ENCODE measurements around the gene ABHD10.

The ABHD10 gene

GRCh38 chr3:111980716-111981456 is 2.1 kb downstream of the ABHD10 start:
- Histone ChIP-seq H3K9me3 (no peaks in the 10 kb centered on the region), H3K4me1 (ENCODE audit: control insufficient read depth in 1 of 2, insufficient read depth in 1 of 2, low read depth in 1 of 2, low read length in 1 of 2) (peaks cover 18 to 20% of the 10 kb centered on the region in 2 experiments), H3K36me3 (peaks cover 4% of the 10 kb centered on the region), H3K27ac (no peak overlapping the region), H3K4me3 (ENCODE audit: low read depth in 1 of 2, low read length in 1 of 2) (no peak overlapping the region), H3K27me3 (peaks cover 19% of the 10 kb centered on the region)
- no peak for TF ChIP-seq CTCF (IDR thresholded peaks at IDR 0.05)

GRCh38 chr3:111981457-111981763 is 2.6 kb downstream of the ABHD10 start:
- Histone ChIP-seq H3K27me3 (peaks cover 14% of the 10 kb centered on the region), H3K27ac (no peak overlapping the region), H3K4me3 (ENCODE audit: low read depth in 1 of 2, low read length in 1 of 2) (no peak overlapping the region), H3K4me1 (ENCODE audit: control insufficient read depth in 1 of 2, insufficient read depth in 1 of 2, low read depth in 1 of 2, low read length in 1 of 2) (peaks cover 18 to 20% of the 10 kb centered on the region in 2 experiments), H3K9me3 (no peaks in the 10 kb centered on the region), H3K36me3 (peaks cover 4% of the 10 kb centered on the region)
- TF ChIP-seq CTCF (IDR thresholded peaks at IDR 0.05), result no peak

GRCh38 chr3:111984636-111985298 is 5.9 kb downstream of the ABHD10 start:
- Histone ChIP-seq H3K27me3 (no peaks in the 10 kb centered on the region), H3K27ac (no peak overlapping the region), H3K9me3 (no peaks in the 10 kb centered on the region), H3K4me3 (ENCODE audit: low read depth in 1 of 2, low read length in 1 of 2) (no peak overlapping the region), H3K4me1 (ENCODE audit: control insufficient read depth in 1 of 2, insufficient read depth in 1 of 2, low read depth in 1 of 2, low read length in 1 of 2) (peaks cover 10% of the 10 kb centered on the region in 2 experiments), H3K36me3 (peaks cover 29% of the 10 kb centered on the region)
- no peak for TF ChIP-seq CTCF (IDR thresholded peaks at IDR 0.05)

- no peak for TF ChIP-seq CTCF (IDR thresholded peaks at IDR 0.05)
- Histone ChIP-seq H3K27me3 (no peaks in the 10 kb centered on the region), H3K4me1 (ENCODE audit: control insufficient read depth in 1 of 2, insufficient read depth in 1 of 2, low read depth in 1 of 2, low read length in 1 of 2) (no peaks in the 10 kb centered on the region), H3K27ac (no peak overlapping the region), H3K4me3 (ENCODE audit: low read depth in 1 of 2, low read length in 1 of 2) (no peak overlapping the region), H3K36me3 (peaks cover 37% of the 10 kb centered on the region), H3K9me3 (no peaks in the 10 kb centered on the region)
Observed at GRCh38 chr3:111986800-111987199, 8.0 kb downstream of the ABHD10 start.

GRCh38 chr3:111989061-111989678 is 10.3 kb downstream of the ABHD10 start:
- no peak for TF ChIP-seq CTCF (IDR thresholded peaks at IDR 0.05)
- Histone ChIP-seq H3K27ac (no peak overlapping the region), H3K36me3 (peaks cover 44% of the 10 kb centered on the region), H3K9me3 (no peaks in the 10 kb centered on the region), H3K4me3 (ENCODE audit: low read depth in 1 of 2, low read length in 1 of 2) (no peak overlapping the region), H3K4me1 (ENCODE audit: control insufficient read depth in 1 of 2, insufficient read depth in 1 of 2, low read depth in 1 of 2, low read length in 1 of 2) (no peaks in the 10 kb centered on the region), H3K27me3 (no peaks in the 10 kb centered on the region)
